NCI-H187 (cell line): ENCODE data around the gene ESRRB.

Source experiments
- DNase-seq, 2 experiments: peaks; one replicate each; lab custom pipeline; 2025; lab: John Stamatoyannopoulos, UW

The ESRRB gene

GRCh38 chr14:76541594-76542219 lies 165.8 kb downstream of the ESRRB start:
- DNase-seq = peak; percentile 56 to 63

- peak in 1 of 2 experiments; percentile 24 for DNase-seq
Measured at GRCh38 chr14:76546426-76547221, 170.7 kb downstream of the ESRRB start.

- no peak for DNase-seq
Measured at GRCh38 chr14:76547831-76548230, 171.9 kb downstream of the ESRRB start.

- no peak for DNase-seq
Measured at GRCh38 chr14:76550534-76550933, 174.6 kb downstream of the ESRRB start.

GRCh38 chr14:76551116-76551515 lies 175.2 kb downstream of the ESRRB start:
- DNase-seq = no peak
